ENCODE data around the gene TEAD3.
"Not testable (repeated sequence)": the region's sequence is repeated elsewhere in the genome, so short reads cannot be mapped to it uniquely, and the experiment has no call there.

TEAD3 gene

DNA sequence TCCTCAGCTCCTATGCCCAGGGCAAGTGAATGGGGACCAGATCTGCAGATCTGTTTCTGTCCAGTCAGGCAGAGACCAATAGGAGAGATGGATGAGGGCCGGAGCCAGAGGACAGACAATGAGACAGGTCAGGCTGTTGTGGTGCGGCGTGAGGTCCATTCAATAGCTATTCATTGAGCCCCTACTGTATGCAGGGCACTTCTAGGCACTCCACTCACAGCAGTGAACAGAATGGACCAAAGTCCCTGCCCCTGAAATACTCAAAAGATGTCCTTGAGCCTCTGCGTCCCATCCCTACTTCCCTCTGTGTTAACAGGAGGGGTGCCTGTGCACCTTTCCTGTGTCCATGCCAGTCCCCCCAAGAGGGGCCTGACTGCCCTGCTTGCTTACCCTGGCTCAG, 24.4 kb upstream of the TEAD3 start:
- Histone ChIP-seq H3K4me1 (ENCODE audit: insufficient read depth, low read length) (no peaks in the 10 kb centered on the region), H3K27me3 (ENCODE audit: insufficient read depth, low read length) (no peaks in the 10 kb centered on the region), H2AFZ (ENCODE audit: low read depth, low read length) (no peak overlapping the region), H3K4me3 (ENCODE audit: low read length) (no peak overlapping the region), H3K36me3 (ENCODE audit: insufficient read depth, low read length) (no peaks in the 10 kb centered on the region), H3K9me3 (ENCODE audit: low read length) (no peaks in the 10 kb centered on the region)

DNA sequence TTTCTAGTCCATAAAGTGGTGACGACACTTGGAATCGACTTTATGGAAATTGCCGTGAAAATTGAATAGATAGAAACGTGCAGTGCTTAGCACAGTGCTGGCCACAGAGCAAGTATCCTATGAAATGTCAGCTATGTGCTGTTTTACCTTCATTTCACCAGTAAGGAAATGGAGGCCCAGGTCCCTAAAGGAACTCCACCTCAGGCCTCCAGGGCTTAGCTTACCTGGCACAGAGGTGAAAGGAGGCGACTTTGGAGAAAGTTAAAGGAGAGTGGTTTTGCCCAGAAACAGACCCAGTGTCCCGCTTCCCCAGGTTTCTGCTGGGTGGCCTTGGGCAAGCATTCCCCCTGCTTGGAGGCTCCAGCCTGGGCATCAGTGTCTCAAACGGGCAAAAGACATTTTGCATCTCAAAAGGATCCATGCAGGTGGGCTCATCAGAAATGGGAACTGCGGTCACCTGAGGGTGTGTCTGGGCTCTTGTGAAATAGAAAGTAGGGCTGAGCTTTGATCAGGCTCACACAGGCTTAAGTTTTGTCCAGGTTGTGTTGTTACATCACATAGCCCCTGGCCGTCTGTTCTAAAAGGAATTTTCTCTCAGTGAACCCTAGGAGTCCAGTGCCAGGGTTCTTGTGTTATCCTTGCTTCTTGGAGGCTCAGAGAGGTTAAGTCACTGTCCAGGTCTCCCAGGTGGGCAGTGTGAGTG, 22.6 kb upstream of the TEAD3 start:
- H3K27me3 ChIP-seq (ENCODE audit: insufficient read depth, low read length) = no peaks in the 10 kb centered on the region
- no peaks in the 10 kb centered on the region for H3K4me1 ChIP-seq (ENCODE audit: insufficient read depth, low read length)
- no peak overlapping the region for H3K4me3 ChIP-seq (ENCODE audit: low read length)
- H3K36me3 ChIP-seq (ENCODE audit: insufficient read depth, low read length) = no peaks in the 10 kb centered on the region
- H2AFZ ChIP-seq (ENCODE audit: low read depth, low read length) = no peak overlapping the region
- no peaks in the 10 kb centered on the region for H3K9me3 ChIP-seq (ENCODE audit: low read length)

DNA sequence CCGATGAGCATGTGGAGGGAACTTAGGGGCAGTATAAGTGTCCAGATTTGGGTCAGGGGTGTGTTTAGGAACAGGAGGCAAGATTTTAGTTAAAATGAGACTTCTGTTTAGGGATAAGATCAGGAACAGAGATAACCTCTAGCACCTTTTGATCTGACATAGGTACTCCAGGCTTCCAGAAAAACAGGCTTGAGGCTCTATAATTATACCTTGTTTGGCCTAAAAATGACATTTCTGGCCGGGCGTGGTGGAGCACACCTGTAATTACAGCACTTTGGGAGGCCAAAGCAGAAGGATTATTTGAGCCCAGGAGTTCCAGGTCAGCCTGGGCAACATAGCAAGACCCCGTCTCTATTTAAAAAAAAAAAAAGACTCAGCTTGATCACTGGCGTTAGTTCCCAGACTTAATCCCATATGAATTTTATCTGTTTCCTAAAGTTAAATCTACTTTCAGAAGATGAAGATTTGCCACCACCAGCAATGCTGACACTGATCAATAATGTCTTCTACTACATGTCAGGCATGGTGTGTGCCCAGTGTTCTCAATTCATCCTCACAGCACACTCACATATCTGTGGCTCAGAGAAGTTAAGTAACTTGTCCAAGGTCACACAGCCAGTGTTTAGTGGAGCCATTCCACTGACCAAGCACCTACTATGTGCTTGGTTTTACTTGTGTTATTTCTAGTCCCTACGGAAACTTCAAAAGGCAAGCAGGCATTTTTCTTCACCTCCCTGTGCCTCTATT, 21.9 kb upstream of the TEAD3 start:
- no peak overlapping the region for H2AFZ ChIP-seq (ENCODE audit: low read depth, low read length)
- no peak overlapping the region for H3K4me3 ChIP-seq (ENCODE audit: low read length)
- no peaks in the 10 kb centered on the region for H3K9me3 ChIP-seq (ENCODE audit: low read length)
- no peaks in the 10 kb centered on the region for H3K4me1 ChIP-seq (ENCODE audit: insufficient read depth, low read length)
- no peaks in the 10 kb centered on the region for H3K36me3 ChIP-seq (ENCODE audit: insufficient read depth, low read length)
- no peaks in the 10 kb centered on the region for H3K27me3 ChIP-seq (ENCODE audit: insufficient read depth, low read length)

DNA sequence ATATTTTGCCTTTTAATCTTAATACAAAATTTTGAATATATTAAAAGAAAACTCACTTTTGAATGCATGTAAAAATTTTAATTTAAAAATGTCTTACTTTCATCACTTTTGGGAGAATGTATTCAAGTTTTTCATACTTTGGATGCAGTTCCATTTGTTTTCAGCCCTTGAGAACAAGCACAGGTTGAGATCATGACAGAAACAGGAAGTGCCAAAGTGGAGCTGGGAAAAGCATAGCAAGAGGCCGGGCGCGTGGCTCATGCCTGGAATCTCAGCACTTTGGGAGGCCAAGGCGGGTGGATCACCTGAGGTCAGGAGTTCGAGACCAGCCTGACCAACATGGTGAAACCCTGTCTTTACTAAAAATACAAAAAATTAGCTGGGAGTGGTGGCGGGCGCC, 21.1 kb upstream of the TEAD3 start:
- not testable (repeated sequence) for H3K4me3 ChIP-seq (ENCODE audit: low read length); H2AFZ ChIP-seq (ENCODE audit: low read depth, low read length); H3K4me1 ChIP-seq (ENCODE audit: insufficient read depth, low read length); H3K9me3 ChIP-seq (ENCODE audit: low read length); H3K36me3 ChIP-seq (ENCODE audit: insufficient read depth, low read length); H3K27me3 ChIP-seq (ENCODE audit: insufficient read depth, low read length)

GRCh38 chr6:35516712-35517111, 19.8 kb upstream of the TEAD3 start:
- Histone ChIP-seq H2AFZ (ENCODE audit: low read depth, low read length) (no peak overlapping the region), H3K27me3 (ENCODE audit: insufficient read depth, low read length) (peaks cover 5% of the 10 kb centered on the region), H3K4me3 (ENCODE audit: low read length) (no peak overlapping the region)

DNA sequence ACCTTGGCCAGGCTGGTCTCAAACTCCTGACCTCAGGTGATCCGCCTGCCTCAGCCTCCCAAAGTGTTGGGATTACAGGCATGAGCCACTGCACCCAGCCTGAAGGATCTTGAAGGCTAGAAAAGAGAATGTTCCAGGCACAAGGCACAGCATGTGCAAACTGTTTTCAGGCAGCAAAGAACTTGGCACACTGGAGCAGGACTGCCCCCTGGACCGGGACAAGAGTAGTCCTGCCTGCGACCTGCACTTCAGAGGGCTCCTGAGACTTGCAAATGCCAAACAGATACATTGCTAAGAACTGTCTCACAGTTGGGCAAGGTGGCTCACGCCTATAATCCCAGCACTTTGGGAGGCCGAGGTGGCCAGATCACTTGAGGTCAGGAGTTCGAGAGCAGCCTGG, 19.1 kb upstream of the TEAD3 start:
- not testable (repeated sequence) for H3K4me3 ChIP-seq (ENCODE audit: low read length); H3K36me3 ChIP-seq (ENCODE audit: insufficient read depth, low read length); H3K4me1 ChIP-seq (ENCODE audit: insufficient read depth, low read length); H3K9me3 ChIP-seq (ENCODE audit: low read length); H2AFZ ChIP-seq (ENCODE audit: low read depth, low read length)
- H3K27me3 ChIP-seq (ENCODE audit: insufficient read depth, low read length) = peaks cover 10% of the 10 kb centered on the region

More at GRCh38 chr6:35516712-35517111, 19.8 kb upstream of the TEAD3 start:
- Histone ChIP-seq H3K4me1 (ENCODE audit: insufficient read depth, low read length) (no peaks in the 10 kb centered on the region), H3K9me3 (ENCODE audit: low read length) (no peaks in the 10 kb centered on the region), H3K36me3 (ENCODE audit: insufficient read depth, low read length) (no peaks in the 10 kb centered on the region)

GRCh38 chr6:35514587-35514986, 17.7 kb upstream of the TEAD3 start:
- H3K4me1 ChIP-seq (ENCODE audit: insufficient read depth, low read length) = no peaks in the 10 kb centered on the region
- no peak overlapping the region for H3K4me3 ChIP-seq (ENCODE audit: low read length)
- peaks cover 15% of the 10 kb centered on the region for H3K27me3 ChIP-seq (ENCODE audit: insufficient read depth, low read length)
- H3K36me3 ChIP-seq (ENCODE audit: insufficient read depth, low read length) = no peaks in the 10 kb centered on the region
- H3K9me3 ChIP-seq (ENCODE audit: low read length) = no peaks in the 10 kb centered on the region
- no peak overlapping the region for H2AFZ ChIP-seq (ENCODE audit: low read depth, low read length)

- H3K9me3 ChIP-seq (ENCODE audit: low read length) = no peaks in the 10 kb centered on the region
- no peak within 1 kb of the TSS for H3K4me3 ChIP-seq (ENCODE audit: low read length)
- peaks cover 5% of the 10 kb centered on the region for H3K4me1 ChIP-seq (ENCODE audit: insufficient read depth, low read length)
- H2AFZ ChIP-seq (ENCODE audit: low read depth, low read length) = no peak within 1 kb of the TSS
- no peaks in the 10 kb centered on the region for H3K36me3 ChIP-seq (ENCODE audit: insufficient read depth, low read length)
- peaks cover 15% of the 10 kb centered on the region for H3K27me3 ChIP-seq (ENCODE audit: insufficient read depth, low read length)
Observed at GRCh38 chr6:35512740-35513139, 15.9 kb upstream of the TEAD3 start, which contains the start of gene TULP1. Gene TULP1, minus strand, starts transcription at chr6:35512896. Its CDS starts 38 bp downstream, at chr6:35512858.

- Histone ChIP-seq H3K9me3 (ENCODE audit: low read length) (no peaks in the 10 kb centered on the region), H2AFZ (ENCODE audit: low read depth, low read length) (no peak overlapping the region), H3K36me3 (ENCODE audit: insufficient read depth, low read length) (no peaks in the 10 kb centered on the region), H3K27me3 (ENCODE audit: insufficient read depth, low read length) (peaks cover 15% of the 10 kb centered on the region), H3K4me3 (ENCODE audit: low read length) (no peak overlapping the region), H3K4me1 (ENCODE audit: insufficient read depth, low read length) (peaks cover 10% of the 10 kb centered on the region)
Observed at GRCh38 chr6:35512006-35512405, 15.1 kb upstream of the TEAD3 start.

- Histone ChIP-seq H3K9me3 (ENCODE audit: low read length) (no peaks in the 10 kb centered on the region), H3K4me3 (ENCODE audit: low read length) (no peak overlapping the region), H3K4me1 (ENCODE audit: insufficient read depth, low read length) (peaks cover 10% of the 10 kb centered on the region), H3K27me3 (ENCODE audit: insufficient read depth, low read length) (peaks cover 15% of the 10 kb centered on the region), H2AFZ (ENCODE audit: low read depth, low read length) (no peak overlapping the region), H3K36me3 (ENCODE audit: insufficient read depth, low read length) (no peaks in the 10 kb centered on the region)
Observed at GRCh38 chr6:35511562-35511941, 14.7 kb upstream of the TEAD3 start.

- no peaks in the 10 kb centered on the region for H3K36me3 ChIP-seq (ENCODE audit: insufficient read depth, low read length)
- H3K9me3 ChIP-seq (ENCODE audit: low read length) = no peaks in the 10 kb centered on the region
- H2AFZ ChIP-seq (ENCODE audit: low read depth, low read length) = no peak overlapping the region
- H3K27me3 ChIP-seq (ENCODE audit: insufficient read depth, low read length) = peaks cover 15% of the 10 kb centered on the region
- H3K4me3 ChIP-seq (ENCODE audit: low read length) = no peak overlapping the region
- peaks cover 10% of the 10 kb centered on the region for H3K4me1 ChIP-seq (ENCODE audit: insufficient read depth, low read length)
Observed at GRCh38 chr6:35510916-35511561, 14.2 kb upstream of the TEAD3 start.

- Histone ChIP-seq H3K9me3 (ENCODE audit: low read length) (no peaks in the 10 kb centered on the region), H3K27me3 (ENCODE audit: insufficient read depth, low read length) (peaks cover 15% of the 10 kb centered on the region)
Observed at GRCh38 chr6:35508542-35508941, 11.7 kb upstream of the TEAD3 start.

GRCh38 chr6:35508027-35508426, 11.1 kb upstream of the TEAD3 start:
- no peaks in the 10 kb centered on the region for H3K36me3 ChIP-seq (ENCODE audit: insufficient read depth, low read length)
- H3K4me3 ChIP-seq (ENCODE audit: low read length) = no peak overlapping the region
- H3K4me1 ChIP-seq (ENCODE audit: insufficient read depth, low read length) = peaks cover 10% of the 10 kb centered on the region
- no peak overlapping the region for H2AFZ ChIP-seq (ENCODE audit: low read depth, low read length)
- H3K9me3 ChIP-seq (ENCODE audit: low read length) = no peaks in the 10 kb centered on the region
- H3K27me3 ChIP-seq (ENCODE audit: insufficient read depth, low read length) = peaks cover 15% of the 10 kb centered on the region

More at GRCh38 chr6:35508542-35508941, 11.7 kb upstream of the TEAD3 start:
- Histone ChIP-seq H3K4me1 (ENCODE audit: insufficient read depth, low read length) (peaks cover 10% of the 10 kb centered on the region), H3K4me3 (ENCODE audit: low read length) (no peak overlapping the region), H3K36me3 (ENCODE audit: insufficient read depth, low read length) (no peaks in the 10 kb centered on the region), H2AFZ (ENCODE audit: low read depth, low read length) (no peak overlapping the region)
